Fibroblast of skin of left biceps (primary cell): Measurements from ENCODE around the gene NUMBL.
"Not testable (repeated sequence)": the region's sequence is repeated elsewhere in the genome, so short reads cannot be mapped to it uniquely, and the experiment has no call there.

Source experiments
- DNase-seq, 2 experiments: peaks; one replicate each; pipeline ENCODE4 v3.0.0-alpha.2; 2013; ENCODE audit warnings: low read depth in 2 of 2

NUMBL gene

DNA sequence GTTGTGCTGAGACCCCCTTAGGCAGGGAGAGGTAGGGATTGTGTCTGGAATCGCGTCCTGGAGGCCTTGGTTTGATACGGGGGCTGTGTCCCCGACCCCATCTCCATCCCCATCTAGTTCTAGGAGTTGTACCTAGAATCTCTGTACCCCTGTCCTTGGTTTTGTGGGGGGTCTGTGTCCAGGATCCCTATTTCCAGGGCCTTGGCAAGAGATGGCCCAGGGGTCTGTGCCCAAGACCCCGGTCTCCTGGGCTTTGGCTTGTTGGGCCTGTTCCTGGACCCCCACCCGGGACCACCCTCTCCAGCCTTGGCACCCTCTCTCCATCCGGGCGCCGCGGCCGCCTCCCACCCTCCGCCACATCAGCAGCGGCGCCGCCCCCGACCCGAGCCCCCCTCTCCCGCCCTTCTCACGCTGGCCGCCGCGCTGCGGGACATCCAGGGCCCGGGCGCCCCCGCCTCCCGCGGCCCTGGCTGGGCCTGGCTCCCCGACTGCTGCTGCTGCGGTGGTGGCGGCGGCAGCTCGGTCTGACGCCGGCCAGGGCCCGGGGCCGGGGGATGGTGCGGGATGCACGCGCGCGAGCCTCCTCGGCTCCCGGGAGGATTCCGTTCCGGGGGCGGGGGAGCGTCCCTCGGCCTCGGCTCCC, at the start of gene NUMBL:
TSS of gene NUMBL (minus strand) at position 602 of the 643 bp plus-strand sequence. CDS start at position 434, 168 bp downstream.
- DNase-seq: peak in 1 of 2 experiments; percentile 75

DNA sequence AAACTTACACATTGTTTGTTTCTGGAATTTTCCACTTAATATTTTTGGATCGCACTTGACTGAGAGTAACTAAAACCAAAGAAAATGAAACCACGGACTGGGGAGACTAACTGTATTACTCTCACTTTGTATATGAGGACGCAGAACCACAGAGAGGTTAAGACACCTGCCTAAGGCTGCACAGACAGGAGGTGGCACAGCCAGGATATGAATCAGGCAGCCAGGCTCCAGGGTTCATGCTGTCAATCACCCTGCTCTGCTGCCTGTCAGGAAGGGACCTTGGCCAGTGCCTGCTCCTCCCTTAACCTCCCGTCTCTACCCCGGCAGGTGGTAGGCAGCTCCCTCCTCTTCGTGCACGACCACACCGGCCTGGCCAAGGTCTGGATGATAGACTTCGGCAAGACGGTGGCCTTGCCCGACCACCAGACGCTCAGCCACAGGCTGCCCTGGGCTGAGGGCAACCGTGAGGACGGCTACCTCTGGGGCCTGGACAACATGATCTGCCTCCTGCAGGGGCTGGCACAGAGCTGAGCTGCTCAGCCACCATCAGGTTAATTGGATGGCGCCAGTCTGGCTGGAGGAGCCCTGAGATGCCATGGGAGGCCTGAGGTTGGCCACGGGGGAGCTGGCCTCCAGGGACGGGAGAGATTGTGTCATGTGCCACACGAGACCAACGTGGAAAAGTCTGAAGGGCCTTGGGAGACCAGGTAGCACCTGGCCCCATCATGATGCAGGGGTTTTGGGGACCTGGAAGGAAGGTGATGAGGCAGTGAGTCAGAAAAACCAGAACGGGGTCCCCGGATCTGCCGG, 48.8 kb upstream of the NUMBL start:
- DNase-seq: no peak

- DNase-seq: no peak
Observed at GRCh38 chr19:40737102-40737644, 46.7 kb upstream of the NUMBL start.

GRCh38 chr19:40736661-40737060, 46.2 kb upstream of the NUMBL start:
- DNase-seq: no peak

DNA sequence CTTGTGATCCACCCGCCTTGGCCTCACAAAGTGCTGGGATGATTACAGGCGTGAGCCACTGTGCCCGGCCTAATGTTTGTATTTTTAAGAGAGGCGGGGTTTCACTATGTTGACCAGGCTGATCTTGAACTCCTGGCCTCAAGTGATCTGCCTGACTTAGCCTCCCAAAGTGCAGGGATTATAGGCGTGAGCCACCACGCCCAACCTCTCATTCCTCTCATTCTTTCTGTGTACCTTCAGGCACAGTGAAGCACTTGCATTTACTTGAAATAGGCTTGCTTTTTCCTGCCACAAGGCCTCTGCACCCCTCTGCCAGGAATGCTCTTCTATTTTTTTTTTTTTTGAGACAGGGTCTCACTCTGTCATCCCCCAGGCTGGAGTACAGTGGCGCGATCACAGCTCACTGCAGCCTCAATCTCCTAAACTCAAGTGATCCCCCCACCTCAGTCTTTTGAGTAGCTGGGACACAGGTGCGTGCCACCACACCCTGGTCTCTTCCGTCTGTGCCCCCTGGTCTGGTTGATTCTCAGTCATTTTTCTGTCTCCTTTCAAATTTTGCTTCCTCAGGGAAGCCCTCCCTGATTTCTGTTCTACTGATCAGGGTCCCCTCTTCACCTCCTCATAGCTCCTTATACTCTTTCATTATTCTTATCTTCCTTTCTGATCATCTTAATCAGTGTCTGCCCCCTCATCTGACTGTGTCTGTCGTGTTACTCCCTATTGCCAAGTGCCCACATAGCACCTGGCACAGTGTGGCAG, 44.7 kb upstream of the NUMBL start:
- DNase-seq: no peak

GRCh38 chr19:40733149-40733548, 42.7 kb upstream of the NUMBL start:
- DNase-seq: no peak

- DNase-seq: not testable (repeated sequence)
Observed at GRCh38 chr19:40732304-40732703, 41.9 kb upstream of the NUMBL start.

DNA sequence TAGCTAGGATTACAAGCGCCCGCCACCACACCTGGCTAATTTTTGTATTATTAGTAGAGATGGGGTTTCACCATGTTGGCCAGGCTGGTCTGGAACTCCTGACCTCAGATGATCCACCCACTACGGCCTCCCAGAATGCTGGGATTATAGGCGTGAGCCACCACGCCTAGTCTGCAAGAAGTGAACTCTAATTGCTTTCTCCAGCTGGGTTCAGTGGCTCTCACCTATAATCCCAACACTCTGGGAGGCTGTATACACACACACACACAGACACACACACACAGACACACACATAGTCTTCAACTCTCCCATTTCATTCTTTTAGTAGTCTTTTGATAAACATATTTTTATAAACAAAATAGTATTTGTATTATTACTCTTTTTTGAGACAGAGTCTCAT, 39.6 kb upstream of the NUMBL start:
- DNase-seq: not testable (repeated sequence)

- DNase-seq: no peak
Observed at GRCh38 chr19:40726279-40726678, 35.8 kb upstream of the NUMBL start.

- DNase-seq: no peak
Observed at GRCh38 chr19:40724855-40725254, 34.4 kb upstream of the NUMBL start.

DNA sequence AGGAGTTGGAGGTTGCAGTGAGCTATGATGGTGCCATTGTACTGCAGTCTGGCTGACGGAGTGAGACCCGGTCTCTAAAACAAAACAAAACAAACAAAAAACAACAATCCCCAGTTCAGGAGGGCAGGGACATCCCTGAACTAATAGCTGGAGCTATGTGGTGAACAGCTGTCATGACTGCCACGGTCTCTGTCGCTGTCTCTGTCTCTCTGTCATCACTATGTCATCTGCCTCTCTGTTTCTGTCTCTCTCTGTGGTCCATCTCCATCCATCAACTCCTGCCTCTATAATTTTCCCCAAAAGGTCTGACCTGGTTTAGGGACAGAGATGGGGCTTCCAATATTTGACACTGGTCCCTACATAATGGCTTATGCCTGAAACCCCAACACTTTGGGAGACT, 33.9 kb upstream of the NUMBL start:
- no peak for DNase-seq

- no peak for DNase-seq
Observed at GRCh38 chr19:40723661-40724254, 33.3 kb upstream of the NUMBL start.

- no peak for DNase-seq
Observed at GRCh38 chr19:40721936-40722661, 31.6 kb upstream of the NUMBL start.

DNA sequence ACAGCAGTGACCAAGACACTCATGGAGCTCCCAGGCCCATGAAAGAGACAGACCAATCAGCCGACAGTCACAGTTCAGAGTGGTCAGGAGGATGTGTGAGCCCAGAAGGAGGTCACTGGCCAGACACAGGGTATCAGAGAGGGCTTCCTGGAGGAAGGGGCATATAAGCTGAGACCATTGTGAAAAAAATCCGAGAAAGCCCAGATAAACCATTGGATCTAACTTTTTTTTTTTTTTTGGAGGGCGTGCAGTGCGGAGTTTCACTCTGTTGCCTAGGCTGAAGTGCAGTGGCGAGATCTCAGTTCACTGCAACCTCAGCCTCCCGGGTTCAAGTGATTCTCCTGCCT, 30.7 kb upstream of the NUMBL start:
- no peak for DNase-seq

DNA sequence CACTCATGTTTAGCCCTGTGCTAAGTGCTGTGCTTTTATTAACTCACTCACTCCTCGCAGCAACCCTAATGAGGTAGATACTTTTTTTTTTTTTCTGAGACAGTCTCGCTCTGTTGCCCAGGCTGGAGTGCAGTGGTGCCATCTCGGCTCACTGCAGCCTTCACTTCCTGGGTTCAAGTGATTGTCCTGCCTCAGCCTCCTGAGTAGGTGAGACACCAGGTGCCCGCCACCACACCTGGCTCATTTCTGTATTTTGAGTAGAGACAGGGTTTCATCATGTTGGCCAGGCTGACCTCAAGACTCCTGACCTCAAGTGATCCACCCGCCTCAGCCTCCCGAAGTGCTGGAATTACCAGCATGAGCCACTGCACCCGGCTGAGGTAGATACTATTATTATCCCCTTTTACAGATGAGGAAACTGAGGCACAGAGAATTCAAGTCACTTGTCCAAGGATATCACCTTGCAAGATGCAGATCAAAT, 29.0 kb upstream of the NUMBL start:
- DNase-seq: no peak

- no peak for DNase-seq
Observed at GRCh38 chr19:40718774-40719391, 28.4 kb upstream of the NUMBL start.

DNA sequence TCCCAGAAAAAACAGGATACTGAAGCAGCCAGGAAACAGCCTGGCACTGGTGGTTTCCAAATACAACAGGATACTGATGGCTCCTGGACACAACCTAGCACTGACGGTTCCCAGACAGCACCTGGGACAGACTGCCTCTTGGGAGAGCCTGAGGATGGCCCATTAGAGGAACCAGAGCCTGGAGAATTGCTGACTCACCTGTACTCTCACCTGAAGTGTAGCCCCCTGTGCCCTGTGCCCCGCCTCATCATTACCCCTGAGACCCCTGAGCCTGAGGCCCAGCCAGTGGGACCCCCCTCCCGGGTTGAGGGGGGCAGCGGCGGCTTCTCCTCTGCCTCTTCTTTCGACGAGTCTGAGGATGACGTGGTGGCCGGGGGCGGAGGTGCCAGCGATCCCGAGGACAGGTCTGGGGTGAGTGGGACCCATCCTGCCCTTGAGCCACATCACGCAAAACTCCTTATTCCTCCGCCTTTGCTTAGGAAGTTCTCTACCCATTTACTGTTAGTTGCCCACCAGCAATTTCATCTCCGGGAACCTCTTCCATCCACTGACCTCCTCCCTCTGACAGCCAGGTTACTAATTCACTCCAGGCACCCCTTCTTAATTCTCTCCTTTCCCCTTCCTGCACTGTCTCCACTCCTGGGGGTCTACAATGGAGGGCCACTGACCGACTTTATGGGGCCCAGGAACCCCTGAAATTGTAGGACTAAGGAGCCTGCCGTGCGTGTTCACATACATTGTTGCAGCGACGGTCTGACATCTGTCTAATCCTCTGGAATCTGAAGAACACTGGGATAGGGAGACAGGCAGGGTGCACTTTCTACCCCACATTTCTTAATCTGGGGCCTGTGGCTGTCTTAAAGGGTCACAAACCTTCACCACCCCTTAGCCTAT, 27.7 kb upstream of the NUMBL start:
- DNase-seq: no peak

DNA sequence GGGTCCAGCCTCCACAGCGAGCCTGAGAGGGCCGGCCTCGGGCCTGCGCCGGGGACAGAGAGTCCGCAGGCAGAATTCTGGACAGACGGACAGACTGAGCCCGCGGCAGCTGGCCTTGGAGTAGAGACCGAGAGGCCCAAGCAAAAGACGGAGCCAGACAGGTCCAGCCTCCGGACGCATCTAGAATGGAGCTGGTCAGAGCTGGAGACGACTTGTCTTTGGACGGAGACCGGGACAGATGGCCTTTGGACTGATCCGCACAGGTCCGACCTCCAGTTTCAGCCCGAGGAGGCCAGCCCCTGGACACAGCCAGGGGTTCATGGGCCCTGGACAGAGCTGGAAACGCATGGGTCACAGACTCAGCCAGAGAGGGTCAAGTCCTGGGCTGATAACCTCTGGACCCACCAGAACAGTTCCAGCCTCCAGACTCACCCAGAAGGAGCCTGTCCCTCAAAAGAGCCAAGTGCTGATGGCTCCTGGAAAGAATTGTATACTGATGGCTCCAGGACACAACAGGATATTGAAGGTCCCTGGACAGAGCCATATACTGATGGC, 27.0 kb upstream of the NUMBL start:
- no peak for DNase-seq
